GM12892 (cell line): Measurements from ENCODE around the gene DDX17.

Source experiments
- POLR2A ChIP-seq: IDR thresholded peaks from 2 replicates; pipeline ENCODE4 v1.6.1; 2011; ENCODE audit warnings: low read depth, low read length, control low read depth
- POLR2AphosphoS5 ChIP-seq: IDR thresholded peaks from 2 replicates; pipeline ENCODE4 v1.6.1; 2011; ENCODE audit warnings: low read depth, low read length, control low read depth
- TAF1 ChIP-seq: IDR thresholded peaks from 2 replicates; pipeline ENCODE4 v1.6.1; 2011; ENCODE audit warnings: low read depth, mild to moderate bottlenecking, control low read depth, low read length, borderline replicate concordance

DNA sequence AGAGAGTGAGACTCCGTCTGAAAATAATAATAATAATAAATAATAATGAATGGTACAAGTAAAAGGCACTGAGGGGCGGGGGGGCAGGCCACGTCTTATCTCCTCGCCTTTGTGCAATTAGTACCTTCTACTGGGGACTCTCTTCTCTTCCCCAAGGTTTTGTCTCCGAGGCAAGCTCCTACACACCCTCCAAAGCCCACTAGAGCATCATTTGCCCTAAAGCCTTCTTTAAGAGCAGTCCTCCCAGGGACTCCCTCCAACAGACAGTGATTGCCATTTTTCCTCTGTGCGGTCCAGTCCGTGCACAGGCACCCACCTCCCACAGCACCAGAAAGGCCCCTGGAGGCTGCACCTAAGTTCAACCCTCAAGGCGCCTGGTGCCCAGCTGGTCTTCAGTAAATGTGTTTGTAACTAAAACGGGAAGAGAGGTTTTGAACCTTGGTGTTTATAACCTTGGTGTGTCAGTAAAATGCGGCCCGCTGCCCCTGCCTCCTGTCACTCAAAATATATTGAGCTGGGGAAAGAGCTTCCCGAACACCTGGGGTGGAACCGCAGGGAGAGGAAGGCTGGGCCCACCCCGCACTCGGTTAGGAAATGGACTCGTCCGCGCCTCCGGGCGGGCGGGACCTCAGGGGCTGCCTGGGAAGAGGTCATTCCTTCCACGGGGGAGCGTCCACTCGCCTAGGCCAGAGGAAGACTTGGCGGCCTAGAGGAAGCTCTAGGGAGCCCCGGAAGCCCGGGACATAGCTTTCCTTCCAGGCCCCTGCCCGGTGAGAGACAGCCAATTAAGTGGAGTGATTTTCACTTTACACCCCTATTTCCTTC lies 42.9 kb downstream of the DDX17 start:
- TF ChIP-seq POLR2AphosphoS5 (no peak), POLR2A (no peak), TAF1 (no peak)
